Endothelial cell of umbilical vein (primary cell): ENCODE data around the gene ZNF525. TPM values are rescaled to one million over a fixed set of nuclear protein-coding genes. Genes with fewer than 3 reads are reported as not detected.

Experiments used
- BruUV-seq: library from RNA; stranded (reverse); fragments of 400-500 nt; replicated peaks from 2 replicates; lab custom pipeline; 2021; lab: Mats Ljungman, UMichigan
- CTCF ChIA-PET: fragments of 300-600, 350-600 bp; sonication (Branson Sonifier 250); formaldehyde crosslinking; loops from one replicate; lab custom pipeline; 2021; ENCODE audit warnings: antibody characterized with exemption, inconsistent platforms; lab: Charles Lee
- POLR2A ChIA-PET: fragments of 300-600, 350-600 bp; sonication (Branson Sonifier 250); formaldehyde crosslinking; loops from one replicate; lab custom pipeline; 2021; ENCODE audit warnings: antibody characterized with exemption, inconsistent platforms; lab: Charles Lee
- DNase-seq: peaks from one replicate; pipeline ENCODE4 v3.0.0-alpha.2; 2011; ENCODE audit warnings: low read depth, low spot score
- FAIRE-seq: peaks from 2 replicates; lab custom pipeline; 2011; peaks lifted over from hg19 to GRCh38; lab: Jason Lieb, UNC
- H2AFZ ChIP-seq: 2 replicates; pipeline ENCODE4 v1.6.0; 2012; ENCODE audit warnings: low read depth, low read length, control low read depth, inconsistent platforms
- H3K27ac ChIP-seq: 2 replicates; pipeline ENCODE4 v1.5.1; 2011; ENCODE audit warnings: low read depth, mild to moderate bottlenecking, control low read depth, low read length, moderate library complexity; ENCODE audit not compliant: insufficient read depth
- H3K27me3 ChIP-seq, 2 experiments: 2 replicates each; pipeline versions ENCODE4 v1.6.0 to v1.6.1; 2011; ENCODE audit warnings: low read length in 2 of 2, mixed read lengths in 1 of 2; ENCODE audit not compliant: control insufficient read depth in 2 of 2, insufficient read depth in 2 of 2
- H3K36me3 ChIP-seq, 2 experiments: 2 replicates in 1 of 2; 3 replicates in 1 of 2; pipeline ENCODE4 v1.5.1; 2011; ENCODE audit warnings: low read length in 2 of 2, mild to moderate bottlenecking in 1 of 2, moderate library complexity in 1 of 2; ENCODE audit not compliant: control insufficient read depth in 2 of 2, insufficient read depth in 2 of 2; ENCODE audit errors: extremely low read depth in 1 of 2
- H3K4me1 ChIP-seq: 3 replicates; pipeline ENCODE4 v1.5.1; 2011; ENCODE audit warnings: mild to moderate bottlenecking, low read length; ENCODE audit not compliant: control insufficient read depth, insufficient read depth; ENCODE audit errors: extremely low read depth
- H3K4me2 ChIP-seq: 2 replicates; pipeline ENCODE4 v1.6.1; 2011; ENCODE audit warnings: low read length, control low read depth, mixed read lengths; ENCODE audit not compliant: insufficient read depth
- H3K4me3 ChIP-seq, 3 experiments: fragments of 200-600 bp in 1 of 3; sonication (generic), shearing (Covaris generic) in 1 of 3; replicated peaks in 1 of 3; 2 replicates each; pipeline ENCODE4 v1.5.1; 2011 to 2016; ENCODE audit warnings: control low read depth in 3 of 3, low read length in 3 of 3, mild to moderate bottlenecking in 2 of 3, inconsistent platforms in 1 of 3, low read depth in 1 of 3, moderate library complexity in 1 of 3; ENCODE audit not compliant: insufficient read depth in 1 of 3
- H3K79me2 ChIP-seq: 2 replicates; pipeline ENCODE4 v1.6.0; 2012; ENCODE audit warnings: low read length, inconsistent platforms; ENCODE audit not compliant: control insufficient read depth, insufficient read depth
- H3K9ac ChIP-seq: replicated peaks from 2 replicates; pipeline ENCODE3; 2011; ENCODE audit warnings: low read length, control low read depth; ENCODE audit not compliant: insufficient read depth; ENCODE audit errors: extremely low read depth
- H3K9me1 ChIP-seq: replicated peaks from 3 replicates; pipeline ENCODE4 v1.6.0; 2011; ENCODE audit warnings: mild to moderate bottlenecking, low read length; ENCODE audit not compliant: control insufficient read depth, insufficient read depth; ENCODE audit errors: extremely low read depth
- H3K9me3 ChIP-seq: replicated peaks from 2 replicates; pipeline ENCODE4 v1.5.1; 2012; ENCODE audit warnings: low read length, inconsistent platforms; ENCODE audit not compliant: control insufficient read depth, insufficient read depth
- H4K20me1 ChIP-seq: replicated peaks from 2 replicates; pipeline ENCODE3; 2011; ENCODE audit warnings: mild to moderate bottlenecking, low read length; ENCODE audit not compliant: control insufficient read depth, insufficient read depth; ENCODE audit errors: extremely low read depth
- CTCF ChIP-seq, 2 donors: IDR thresholded peaks; 1 replicate in 1 of 2; 2 replicates in 1 of 2; pipeline ENCODE4 v1.5.1; 2011; ENCODE audit warnings: low read length in 2 of 2, mild to moderate bottlenecking in 2 of 2, moderate library complexity in 2 of 2, control low read depth in 1 of 2, inconsistent platforms in 1 of 2, low read depth in 1 of 2; ENCODE audit not compliant: insufficient read depth in 1 of 2; ENCODE audit errors: extremely low read depth in 1 of 2
- FOS ChIP-seq: IDR thresholded peaks from 2 replicates; pipeline ENCODE4 v1.6.1; 2011; ENCODE audit warnings: mild to moderate bottlenecking, low read length, moderate library complexity, borderline replicate concordance; ENCODE audit not compliant: insufficient read depth
- GATA2 ChIP-seq: IDR thresholded peaks from 2 replicates; pipeline ENCODE4 v1.7.0; 2011; ENCODE audit warnings: low read depth, mild to moderate bottlenecking, moderate library complexity, mixed read lengths, low read length; ENCODE audit not compliant: insufficient read length, insufficient read depth
- JUN ChIP-seq: IDR thresholded peaks from 2 replicates; pipeline ENCODE4 v1.6.1; 2011; ENCODE audit warnings: borderline replicate concordance, low read depth; ENCODE audit not compliant: insufficient read length, insufficient read depth
- MYC ChIP-seq: IDR thresholded peaks from one replicate; pipeline ENCODE4 v1.6.1; 2011; ENCODE audit warnings: mild to moderate bottlenecking, low read depth, low read length
- POLR2A ChIP-seq: IDR thresholded peaks from 2 replicates; pipeline ENCODE4 v1.6.1; 2012; ENCODE audit warnings: low read depth, mild to moderate bottlenecking, control low read depth, low read length
- POLR2AphosphoS5 ChIP-seq: IDR thresholded peaks from 2 replicates; pipeline ENCODE4 v1.6.1; 2012; ENCODE audit warnings: low read depth, mild to moderate bottlenecking, control low read depth, low read length, moderate library complexity; ENCODE audit not compliant: insufficient read depth
- dilution Hi-C: fragments of 300-500 bp; cut with MboI; formaldehyde crosslinking; loops from one replicate; pipeline ENCODE4 v1.15.0; 2019; ENCODE audit warnings: low sequenced_read_pairs; ENCODE audit not compliant: extremely low pct_ligation_motif_present
- intact Hi-C: fragments of 100-400 bp; cut with micrococcal nuclease; formaldehyde crosslinking; loops from one replicate; pipeline ENCODE4 v1.10.0; 2022
- polyA plus RNA-seq, 4 experiments: library from polyadenylated mRNA; depleted of rRNA in 3 of 4; stranded (reverse) in 3 of 4; unstranded in 1 of 4; fragments of >200 nt; gene quantifications; 2 replicates each; pipeline versions ENCODE4 v1.2.1 to v1.2.3, GENCODE V29; 2011 to 2012; ENCODE audit warnings: missing spikeins in 1 of 4
- total RNA-seq: library from RNA; stranded (reverse); gene quantifications from 2 replicates; pipeline ENCODE4 v1.2.3, GENCODE V29; 2021
- TF ChIP-seq, protein P1 (sequence below): IDR thresholded peaks from 2 replicates; pipeline ENCODE4 v1.6.1; 2011; ENCODE audit not compliant: insufficient read depth, insufficient read length

The ZNF525 gene
- total and polyA plus RNA-seq, 2 donors (not counting 3 experiments of a cell fraction or from before 2014, with no cell fraction given) = 0.59 to 3.8 TPM

DNA sequence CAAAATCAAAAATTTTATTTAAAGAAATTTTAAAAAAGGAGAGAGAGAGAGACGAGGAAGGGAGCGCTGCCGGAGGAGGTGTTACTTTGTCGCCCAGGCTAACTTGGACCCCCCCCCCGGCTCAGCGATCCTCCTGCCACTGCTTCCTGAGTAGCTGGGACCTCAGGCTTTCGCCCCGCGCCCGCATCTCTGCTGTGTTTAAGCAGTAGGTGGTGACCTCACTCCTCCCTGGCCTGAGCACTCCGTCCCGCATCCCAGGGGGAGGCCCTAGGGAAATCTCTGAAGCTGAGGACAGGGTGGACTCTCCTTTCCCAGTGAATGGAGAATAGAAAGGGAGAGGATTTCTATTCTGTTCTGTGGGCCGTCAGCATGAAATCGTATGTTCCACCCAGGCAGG, 32.4 kb upstream of the ZNF525 start:
- FAIRE-seq (no peak), DNase-seq (no peak)
- Histone ChIP-seq H3K27me3 (no peaks in the 10 kb centered on the region), H3K9ac (peak overlapping the region; percentile 57), H3K36me3 (no peaks in the 10 kb centered on the region), H3K79me2 (peaks cover 7% of the 10 kb centered on the region), H3K9me3 (no peaks in the 10 kb centered on the region), H3K4me2 (peak overlapping the region; percentile 89), H3K27ac (peak overlapping the region; percentile 84), H3K4me1 (peaks cover 2% of the 10 kb centered on the region), H2AFZ (peak overlapping the region; percentile 98), H3K9me1 (no peaks in the 10 kb centered on the region), H4K20me1 (no peaks in the 10 kb centered on the region), H3K4me3 (peak overlapping the region; percentile 29 to 99 (median 55))
- BruUV-seq = TSS peak; percentile 55
- CTCF ChIA-PET = interaction anchor here (0.9 to 1.6 kb wide), 2 partner anchors 138 to 256 kb away, joined by 5 to 7 read pairs; no protein-coding TSS in a partner anchor
- dilution Hi-C loops (no loop called here), intact Hi-C loops (loop anchor here (1.0 to 5.0 kb wide), 3 partner anchors 79 to 231 kb away; partner anchors contain the start of genes ZNF160 and ZNF677)
- POLR2A ChIA-PET = interaction anchor here (0.6 kb wide), 1 partner anchor 251 kb away, joined by 3 read pairs; no protein-coding TSS in a partner anchor
- TF ChIP-seq CTCF (IDR thresholded peaks at IDR 0.05; ENCODE audit: extremely low read depth in 1 of 2, insufficient read depth in 1 of 2, low read depth in 1 of 2, low read length in 2 of 2) (no peak), POLR2A (no peak), GATA2 (no peak), FOS (no peak), POLR2AphosphoS5 (peak; percentile 6), MYC (no peak), JUN (no peak)
- TF ChIP-seq, protein P1, sequence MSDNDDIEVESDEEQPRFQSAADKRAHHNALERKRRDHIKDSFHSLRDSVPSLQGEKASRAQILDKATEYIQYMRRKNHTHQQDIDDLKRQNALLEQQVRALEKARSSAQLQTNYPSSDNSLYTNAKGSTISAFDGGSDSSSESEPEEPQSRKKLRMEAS = no peak
